HepG2 (cell line): ENCODE results near the gene MACROD2. TPM values are rescaled to one million over a fixed set of nuclear protein-coding genes. Genes with fewer than 3 reads are reported as not detected.

Source experiments
- ATAC-seq: fragments of 200-7000 bp; cut with Tn5 transposase; 3 replicates; pipeline ENCODE4 v1.9.1; 2020; ENCODE audit warnings: mild to moderate bottlenecking, moderate library complexity
- BruUV-seq: library from RNA; stranded (reverse); fragments of 400-500 nt; replicated peaks from 2 replicates; lab custom pipeline; 2021; lab: Mats Ljungman, UMichigan
- CTCF ChIA-PET: fragments of 300-600 bp; formaldehyde crosslinking; extraction: SDS; loops from one replicate; lab custom pipeline; 2021; ENCODE audit warnings: low total read pairs, inconsistent platforms, low intra/inter-chr PET ratio; lab: Yijun Ruan, JAX
- POLR2A ChIA-PET: fragments of 350-600 bp; sonication (Branson Sonifier 250); formaldehyde crosslinking; loops from one replicate; lab custom pipeline; 2020; ENCODE audit warnings: antibody characterized with exemption, inconsistent platforms; lab: Yijun Ruan, JAX
- DNase-seq: peaks from one replicate; pipeline ENCODE4 v3.0.0-alpha.2; 2015; ENCODE audit warnings: low spot score
- FAIRE-seq: peaks from 3 replicates; lab custom pipeline; 2011; peaks lifted over from hg19 to GRCh38; lab: Jason Lieb, UNC
- H2AFZ ChIP-seq: one replicate; pipeline ENCODE4 v1.6.1; 2011; ENCODE audit warnings: low read length, inconsistent platforms
- H3K27ac ChIP-seq: fragments of 300-600 bp; 3 replicates; pipeline ENCODE4 v1.8.0; 2011; ENCODE audit warnings: mixed run types, mild to moderate bottlenecking, mixed read lengths, low read length, inconsistent platforms; ENCODE audit not compliant: insufficient read depth; ENCODE audit errors: extremely low read length
- H3K27me3 ChIP-seq, 2 experiments: fragments of 200-600 bp in 1 of 2; 2 replicates in 1 of 2; 3 replicates in 1 of 2; pipeline versions ENCODE4 v1.6.0 to v1.8.0; 2011; ENCODE audit warnings: low read length in 2 of 2, mild to moderate bottlenecking in 2 of 2, moderate library complexity in 2 of 2, inconsistent platforms in 1 of 2; ENCODE audit not compliant: insufficient read depth in 2 of 2, control insufficient read depth in 1 of 2
- H3K36me3 ChIP-seq, 2 experiments: fragments of 200-600 bp in 1 of 2; replicated peaks in 1 of 2; 2 replicates in 1 of 2; 3 replicates in 1 of 2; pipeline versions ENCODE4 v1.5.1 to v1.8.0; 2011; ENCODE audit warnings: low read length in 2 of 2, inconsistent platforms in 1 of 2; ENCODE audit not compliant: insufficient read depth in 2 of 2, control insufficient read depth in 1 of 2
- H3K4me1 ChIP-seq: 2 replicates; pipeline ENCODE4 v1.5.1; 2012; ENCODE audit warnings: low read length, inconsistent platforms; ENCODE audit not compliant: insufficient read depth
- H3K4me2 ChIP-seq: 2 replicates; pipeline ENCODE4 v1.6.0; 2011; ENCODE audit warnings: low read depth, low read length, inconsistent platforms
- H3K4me3 ChIP-seq, 3 experiments: fragments of 200-600 bp in 1 of 3; sonication (generic), shearing (Covaris generic) in 1 of 3; replicated peaks in 1 of 3; 2 replicates each; pipeline ENCODE4 v1.5.1; 2011 to 2016; ENCODE audit warnings: low read length in 3 of 3, inconsistent platforms in 2 of 3, low read depth in 2 of 3, mild to moderate bottlenecking in 2 of 3, control low read depth in 1 of 3, mixed read lengths in 1 of 3; ENCODE audit not compliant: insufficient read depth in 1 of 3
- H3K79me2 ChIP-seq: one replicate; pipeline ENCODE4 v1.6.1; 2011; ENCODE audit warnings: low read length, inconsistent platforms; ENCODE audit not compliant: insufficient read depth
- H3K9ac ChIP-seq: 2 replicates; pipeline ENCODE4 v1.6.0; 2011; ENCODE audit warnings: mild to moderate bottlenecking, low read depth, low read length, inconsistent platforms; ENCODE audit not compliant: insufficient read depth
- H3K9me3 ChIP-seq: 2 replicates; pipeline ENCODE4 v1.5.1; 2012; ENCODE audit warnings: mild to moderate bottlenecking, low read length
- H4K20me1 ChIP-seq: 2 replicates; pipeline ENCODE4 v1.6.0; 2011; ENCODE audit warnings: inconsistent platforms, mild to moderate bottlenecking, low read length, moderate library complexity; ENCODE audit not compliant: insufficient read depth
- ATM ChIP-seq: fragments of 450-650 bp; IDR thresholded peaks from 2 replicates; pipeline ENCODE4 v1.7.1; 2017; ENCODE audit warnings: mild to moderate bottlenecking, borderline replicate concordance
- BRD4 ChIP-seq: sonication (generic); formaldehyde crosslinking; IDR thresholded peaks from 2 replicates; pipeline ENCODE4 v1.4.0; 2020; ENCODE audit warnings: missing genetic modification reagents
- CAMTA2 ChIP-seq: sonication (generic); formaldehyde crosslinking; IDR thresholded peaks from 2 replicates; pipeline ENCODE4 v1.4.0; 2020; ENCODE audit warnings: mild to moderate bottlenecking, missing genetic modification reagents, borderline replicate concordance
- EEA1 ChIP-seq: sonication (generic); formaldehyde crosslinking; IDR thresholded peaks from 2 replicates; pipeline ENCODE4 v1.5.1; 2020; ENCODE audit warnings: mild to moderate bottlenecking, missing genetic modification reagents, borderline replicate concordance
- HDAC1 ChIP-seq: sonication (generic); formaldehyde crosslinking; IDR thresholded peaks from 2 replicates; pipeline ENCODE4 v1.5.1; 2020; ENCODE audit warnings: mild to moderate bottlenecking, missing genetic modification reagents
- LCORL ChIP-seq, 2 experiments: fragments of 450-650 bp in 1 of 2; sonication (generic) in 1 of 2; formaldehyde crosslinking in 1 of 2; IDR thresholded peaks; 2 replicates each; pipeline versions ENCODE4 v1.5.0 to v1.6.1; 2017 to 2020; ENCODE audit warnings: antibody characterized with exemption in 1 of 2, missing genetic modification reagents in 1 of 2
- MIER2 ChIP-seq: IDR thresholded peaks from 2 replicates; pipeline ENCODE4 v1.6.1; 2016; ENCODE audit warnings: missing biosample characterization, missing genetic modification reagents
- MTERF4 ChIP-seq: sonication (generic); formaldehyde crosslinking; IDR thresholded peaks from 2 replicates; pipeline ENCODE4 v1.8.0; 2023; ENCODE audit warnings: mild to moderate bottlenecking, missing genetic modification reagents
- NAIF1 ChIP-seq: sonication (generic); formaldehyde crosslinking; IDR thresholded peaks from 2 replicates; pipeline ENCODE4 v1.5.0; 2020; ENCODE audit warnings: mild to moderate bottlenecking, missing genetic modification reagents, borderline replicate concordance
- RXRA ChIP-seq: sonication (generic); formaldehyde crosslinking; IDR thresholded peaks from 2 replicates; pipeline ENCODE4 v1.5.1; 2020; ENCODE audit warnings: missing genetic modification reagents
- SRSF4 ChIP-seq: fragments of 200-400 bp; formaldehyde crosslinking; IDR thresholded peaks from one replicate; pipeline ENCODE4 v1.6.1; 2018; ENCODE audit warnings: mild to moderate bottlenecking, low read depth, low read length, moderate library complexity; ENCODE audit not compliant: poor library complexity, severe bottlenecking
- TCF7 ChIP-seq: sonication (generic); IDR thresholded peaks from 2 replicates; pipeline ENCODE4 v1.6.1; 2016; ENCODE audit warnings: antibody characterized with exemption, low read depth
- ZBTB21 ChIP-seq: sonication (generic); formaldehyde crosslinking; IDR thresholded peaks from 2 replicates; pipeline ENCODE4 v1.4.0; 2020; ENCODE audit warnings: missing genetic modification reagents
- ZFY ChIP-seq: sonication (generic); formaldehyde crosslinking; IDR thresholded peaks from 2 replicates; pipeline ENCODE4 v1.4.0; 2020; ENCODE audit warnings: missing genetic modification reagents
- ZMYM3 ChIP-seq: sonication (generic); formaldehyde crosslinking; IDR thresholded peaks from 2 replicates; pipeline ENCODE4 v1.5.1; 2020; ENCODE audit warnings: mild to moderate bottlenecking, missing genetic modification reagents
- ZNF253 ChIP-seq: sonication (generic); formaldehyde crosslinking; IDR thresholded peaks from 2 replicates; pipeline ENCODE4 v1.8.0; 2022; ENCODE audit warnings: mild to moderate bottlenecking, missing genetic modification reagents, borderline replicate concordance
- WGBS: methylation state at CpG from one replicate; pipeline ENCODE4 v1.1.6; 2017; ENCODE audit warnings: low lambda C conversion rate; 5-methylcytosine and 5-hydroxymethylcytosine counted together
- in situ Hi-C: cut with HindIII; loops from 2 replicates; pipeline ENCODE4 v1.10.0; 2017; ENCODE audit warnings: low pct_unique_long_range_greater_than_20kb; ENCODE audit not compliant: extremely low pct_ligation_motif_present
- intact Hi-C: fragments of 100-400 bp; cut with micrococcal nuclease; formaldehyde crosslinking; loops from one replicate; pipeline ENCODE4 v1.10.0; 2022; ENCODE audit not compliant: unreplicated experiment
- polyA plus RNA-seq, 8 experiments: library from polyadenylated mRNA; depleted of rRNA in 3 of 8; stranded (reverse) in 7 of 8; unstranded in 1 of 8; fragments of >200 nt; fragmentation: Illumina TruSeq in 4 of 8; extraction: Trizol in 4 of 8; gene quantifications; 2 replicates each; pipeline versions ENCODE4 v1.2.1 to v1.2.3, GENCODE V29; 2011 to 2016; ENCODE audit warnings: low read depth in 4 of 8, missing spikeins in 1 of 8, mixed read lengths in 1 of 8; ENCODE audit not compliant: insufficient read depth in 1 of 8
- total RNA-seq, 5 experiments: library from RNA; depleted of rRNA; stranded (reverse); fragments of >200 nt; fragmentation: Illumina TruSeq; extraction: Trizol; gene quantifications; 2 replicates each; pipeline ENCODE4 v1.2.3, GENCODE V29; 2016; ENCODE audit warnings: low read depth in 1 of 5

Gene MACROD2
- total and polyA plus RNA-seq, 2 of the 13 experiments (the other 11 are each of a cell fraction or from before 2014, with no cell fraction given) = 0.13 to 0.51 TPM

GRCh38 chr20:15618912-15619311, 1623.6 kb downstream of the MACROD2 start:
- Histone ChIP-seq H3K4me3 (no peak overlapping the region), H3K27ac (no peak overlapping the region), H3K4me1 (no peaks in the 10 kb centered on the region), H3K27me3 (no peaks in the 10 kb centered on the region; a peak in 1 of 5 replicates), H3K9me3 (peaks cover 91% of the 10 kb centered on the region), H3K36me3 (no peaks in the 10 kb centered on the region), H2AFZ (no peak overlapping the region), H4K20me1 (no peaks in the 10 kb centered on the region), H3K79me2 (no peaks in the 10 kb centered on the region), H3K9ac (no peak overlapping the region), H3K4me2 (no peak overlapping the region)
- TF ChIP-seq EEA1 = no peak
- no peak for TF ChIP-seq ZBTB21 (CRISPR knock-in tag)
- TF ChIP-seq ATM = no peak
- TF ChIP-seq CAMTA2 (CRISPR knock-in tag) = no peak
- no peak for TF ChIP-seq RXRA (CRISPR knock-in tag)
- TF ChIP-seq BRD4 (CRISPR knock-in tag) = no peak
- TF ChIP-seq NAIF1 (CRISPR knock-in tag) = no peak
- FAIRE-seq = no peak
- ChIA-PET POLR2A (no interaction called here), CTCF (no interaction called here)
- intact Hi-C loops (no loop called here), in situ Hi-C loops (no loop called here)
- ATAC-seq = no peak
- WGBS = 34% methylated on average over 5 of the region's 5 CpGs
- no TSS peak for BruUV-seq
- DNase-seq = no peak

DNA sequence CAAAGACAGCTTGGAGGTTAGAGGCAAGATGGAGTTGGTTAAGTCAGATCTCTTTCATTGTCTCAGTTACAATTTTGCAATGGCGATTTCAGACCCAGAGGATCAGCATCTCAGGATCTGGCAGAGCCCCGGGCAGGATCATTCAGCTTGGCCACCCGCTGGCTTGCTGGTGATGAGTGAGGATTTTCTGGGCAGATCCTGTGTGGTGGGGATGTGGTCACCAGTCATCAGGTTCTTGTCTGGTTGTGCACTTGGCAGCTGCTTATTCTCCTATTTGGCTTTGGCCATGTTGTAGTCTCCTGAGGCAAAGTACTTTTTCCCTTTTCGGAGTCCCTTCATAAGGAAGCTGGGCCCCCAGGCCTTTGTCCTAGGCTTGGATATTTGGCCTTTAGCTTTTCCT, 1624.0 kb downstream of the MACROD2 start:
- FAIRE-seq (no peak), ATAC-seq (no peak)
- Histone ChIP-seq H3K27me3 (no peaks in the 10 kb centered on the region; a peak in 1 of 5 replicates), H4K20me1 (no peaks in the 10 kb centered on the region), H3K4me1 (no peaks in the 10 kb centered on the region), H3K9ac (no peak overlapping the region), H3K79me2 (no peaks in the 10 kb centered on the region), H3K27ac (no peak overlapping the region), H3K4me2 (no peak overlapping the region), H2AFZ (no peak overlapping the region), H3K9me3 (peaks cover 91% of the 10 kb centered on the region), H3K36me3 (no peaks in the 10 kb centered on the region), H3K4me3 (no peak overlapping the region)
- in situ Hi-C loops = no loop called here
- CTCF ChIA-PET = no interaction called here
- POLR2A ChIA-PET = no interaction called here
- BruUV-seq = no TSS peak
- WGBS = 38% methylated on average over 4 of the region's 4 CpGs
- intact Hi-C loops = no loop called here
- TF ChIP-seq MTERF4 = no peak
- no peak for TF ChIP-seq ZMYM3 (CRISPR knock-in tag)
- no peak for TF ChIP-seq SRSF4
- TF ChIP-seq LCORL (IDR thresholded peaks at IDR 0.05) = no peak
- TF ChIP-seq LCORL (CRISPR knock-in tag; IDR thresholded peaks at IDR 0.05) = no peak
- TF ChIP-seq MIER2 = no peak
- no peak for TF ChIP-seq HDAC1 (CRISPR knock-in tag)
- no peak for TF ChIP-seq ZNF253 (CRISPR knock-in tag)
- no peak for TF ChIP-seq ZFY (CRISPR knock-in tag)
- no peak for TF ChIP-seq TCF7
- TF ChIP-seq, all 625 proteins: peak for 0
- no peak for DNase-seq
